AG04450 (cell line): ENCODE data around the gene C14orf119. TPM values are rescaled to one million over a fixed set of nuclear protein-coding genes. Genes with fewer than 3 reads are reported as not detected.

Experiments
- CTCF ChIA-PET: fragments of 300-600, 350-600 bp; formaldehyde crosslinking; extraction: SDS; loops from one replicate; lab custom pipeline; 2022; ENCODE audit warnings: antibody characterized with exemption, inconsistent platforms; lab: Charles Lee
- POLR2A ChIA-PET: fragments of 350-600 bp; formaldehyde crosslinking; extraction: SDS; loops from one replicate; lab custom pipeline; 2021; ENCODE audit warnings: antibody characterized with exemption, inconsistent platforms; lab: Yijun Ruan, JAX
- DNase-seq: peaks from one replicate; pipeline ENCODE4 v3.0.0-alpha.2; 2011; ENCODE audit warnings: low read depth, low spot score
- H3K27ac ChIP-seq: one replicate; pipeline ENCODE4 v1.5.1; 2012; ENCODE audit warnings: low read depth, low read length, control low read depth
- H3K27me3 ChIP-seq: one replicate; pipeline ENCODE4 v1.6.0; 2012; ENCODE audit warnings: low read length; ENCODE audit not compliant: control insufficient read depth, insufficient read depth
- H3K4me3 ChIP-seq: 2 replicates; pipeline ENCODE4 v1.5.1; 2011; ENCODE audit warnings: mild to moderate bottlenecking, low read depth, low read length, control low read depth
- H3K9me3 ChIP-seq: 2 replicates; pipeline ENCODE4 v1.5.1; 2012; ENCODE audit warnings: low read length; ENCODE audit not compliant: control insufficient read depth, insufficient read depth
- polyA plus RNA-seq: library from polyadenylated mRNA; depleted of rRNA; stranded (reverse); fragments of >200 nt; gene quantifications from 2 replicates; pipeline ENCODE4 v1.2.3, GENCODE V29; 2011
- TF ChIP-seq, protein P1 (sequence below): IDR thresholded peaks from 2 replicates; pipeline ENCODE4 v1.5.1; 2011; ENCODE audit warnings: low read depth, low read length, control low read depth, inconsistent platforms

The C14orf119 gene
- polyA plus RNA-seq, 1 experiment, result 128 TPM

DNA sequence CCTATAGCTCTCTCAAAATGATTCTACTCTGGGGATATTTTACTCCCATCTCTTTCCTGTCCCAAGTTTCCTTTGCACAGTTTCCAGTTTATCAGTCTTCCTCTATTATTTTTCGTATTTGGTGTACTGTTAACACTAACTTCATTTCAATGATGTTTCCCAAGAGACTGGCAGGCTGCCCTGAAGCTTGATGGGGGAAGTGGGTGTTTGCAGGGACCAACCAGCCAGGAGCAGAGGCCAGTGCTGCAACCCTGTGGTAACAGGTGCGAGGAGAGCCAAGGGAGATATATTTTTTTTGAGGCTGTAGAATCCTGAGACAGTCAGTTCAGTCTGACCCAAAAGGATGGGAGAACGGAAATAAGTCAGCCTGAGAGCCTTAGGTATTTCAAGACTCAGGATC lies 35.6 kb downstream of the C14orf119 start:
- H3K9me3 ChIP-seq, result no peaks in the 10 kb centered on the region
- H3K27me3 ChIP-seq, result peaks cover 12% of the 10 kb centered on the region
- TF ChIP-seq, protein P1, sequence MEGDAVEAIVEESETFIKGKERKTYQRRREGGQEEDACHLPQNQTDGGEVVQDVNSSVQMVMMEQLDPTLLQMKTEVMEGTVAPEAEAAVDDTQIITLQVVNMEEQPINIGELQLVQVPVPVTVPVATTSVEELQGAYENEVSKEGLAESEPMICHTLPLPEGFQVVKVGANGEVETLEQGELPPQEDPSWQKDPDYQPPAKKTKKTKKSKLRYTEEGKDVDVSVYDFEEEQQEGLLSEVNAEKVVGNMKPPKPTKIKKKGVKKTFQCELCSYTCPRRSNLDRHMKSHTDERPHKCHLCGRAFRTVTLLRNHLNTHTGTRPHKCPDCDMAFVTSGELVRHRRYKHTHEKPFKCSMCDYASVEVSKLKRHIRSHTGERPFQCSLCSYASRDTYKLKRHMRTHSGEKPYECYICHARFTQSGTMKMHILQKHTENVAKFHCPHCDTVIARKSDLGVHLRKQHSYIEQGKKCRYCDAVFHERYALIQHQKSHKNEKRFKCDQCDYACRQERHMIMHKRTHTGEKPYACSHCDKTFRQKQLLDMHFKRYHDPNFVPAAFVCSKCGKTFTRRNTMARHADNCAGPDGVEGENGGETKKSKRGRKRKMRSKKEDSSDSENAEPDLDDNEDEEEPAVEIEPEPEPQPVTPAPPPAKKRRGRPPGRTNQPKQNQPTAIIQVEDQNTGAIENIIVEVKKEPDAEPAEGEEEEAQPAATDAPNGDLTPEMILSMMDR, result no peak
- POLR2A ChIA-PET, result no interaction called here
- CTCF ChIA-PET, result interaction anchor here (1.3 to 3.7 kb wide), 3 partner anchors 10 to 56 kb away, joined by 3 to 35 read pairs (median 13); no protein-coding TSS in a partner anchor
- no peak overlapping the region for H3K27ac ChIP-seq
- no peak for DNase-seq
- no peak overlapping the region for H3K4me3 ChIP-seq

GRCh38 chr14:23131482-23131881 lies 36.2 kb downstream of the C14orf119 start:
- CTCF ChIA-PET, result interaction anchor here (0.6 to 3.7 kb wide), 4 partner anchors 10 to 483 kb away, joined by 3 to 35 read pairs (median 8); no protein-coding TSS in a partner anchor
- H3K9me3 ChIP-seq, result no peaks in the 10 kb centered on the region
- no peak for DNase-seq
- H3K27ac ChIP-seq, result no peak overlapping the region
- H3K4me3 ChIP-seq, result no peak overlapping the region
- TF ChIP-seq, protein P1, result no peak
- POLR2A ChIA-PET, result no interaction called here
- H3K27me3 ChIP-seq, result peaks cover 8% of the 10 kb centered on the region

DNA sequence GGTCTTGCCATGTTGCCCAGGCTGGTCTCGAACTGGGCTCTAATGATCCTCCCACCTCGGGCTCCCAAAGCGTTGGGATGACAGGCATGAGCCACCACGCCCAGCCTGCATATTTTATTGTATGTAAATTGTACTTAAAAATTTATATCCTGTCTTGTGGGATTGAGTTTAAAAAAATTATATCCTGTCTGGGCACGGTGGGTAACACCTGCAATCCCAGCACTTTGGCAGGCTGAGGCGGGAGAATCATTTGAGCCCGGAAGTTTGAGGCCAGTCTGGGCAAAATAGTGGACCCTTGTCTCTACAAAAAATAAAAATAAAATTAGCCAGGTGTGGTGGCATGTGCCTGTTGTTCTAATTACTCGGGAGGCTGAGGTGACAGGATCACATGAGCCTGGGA lies 37.7 kb downstream of the C14orf119 start:
- DNase-seq, result no peak
- Histone ChIP-seq H3K27me3 (peaks cover 9% of the 10 kb centered on the region), H3K4me3 (no peak overlapping the region), H3K27ac (no peak overlapping the region), H3K9me3 (no peaks in the 10 kb centered on the region)
- TF ChIP-seq, protein P1, result no peak
- ChIA-PET POLR2A (no interaction called here), CTCF (interaction anchor here (0.7 to 2.0 kb wide), 3 partner anchors 12 to 550 kb away, joined by 3 to 8 read pairs (median 4); no protein-coding TSS in a partner anchor)

DNA sequence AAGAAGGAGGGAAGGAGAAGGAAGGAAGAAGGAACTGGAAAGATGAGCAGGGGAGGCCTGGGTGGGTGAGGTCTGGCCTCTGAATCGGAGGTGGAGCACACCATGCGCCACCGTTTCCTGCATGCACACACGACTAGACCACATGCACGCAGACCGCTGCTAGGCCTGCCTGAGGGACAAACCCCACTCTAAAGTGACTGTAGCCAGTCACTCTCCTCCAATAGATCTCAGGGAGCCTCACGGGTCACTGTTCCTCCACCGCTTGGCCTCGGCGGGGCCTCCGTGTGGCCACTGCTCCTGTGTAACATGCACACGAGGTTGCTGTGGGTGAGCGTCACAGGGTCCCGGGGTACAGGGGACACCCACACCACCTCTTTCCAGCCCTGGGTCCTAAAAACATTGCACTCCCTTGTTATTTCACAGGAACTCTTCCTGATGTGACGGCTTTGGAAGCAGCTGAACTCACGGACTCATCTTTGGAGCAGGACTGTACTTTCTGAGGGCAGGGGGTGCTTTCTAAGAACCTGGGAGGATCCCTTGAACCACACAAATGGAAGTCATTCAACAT lies 41.3 kb downstream of the C14orf119 start:
- no peak overlapping the region for H3K4me3 ChIP-seq
- H3K9me3 ChIP-seq, result no peaks in the 10 kb centered on the region; the same call in 1 of the 2 replicates
- no peak for DNase-seq
- ChIA-PET POLR2A (no interaction called here), CTCF (no interaction called here)
- H3K27me3 ChIP-seq, result peaks cover 16% of the 10 kb centered on the region
- H3K27ac ChIP-seq, result no peak overlapping the region
- TF ChIP-seq, protein P1, result no peak

DNA sequence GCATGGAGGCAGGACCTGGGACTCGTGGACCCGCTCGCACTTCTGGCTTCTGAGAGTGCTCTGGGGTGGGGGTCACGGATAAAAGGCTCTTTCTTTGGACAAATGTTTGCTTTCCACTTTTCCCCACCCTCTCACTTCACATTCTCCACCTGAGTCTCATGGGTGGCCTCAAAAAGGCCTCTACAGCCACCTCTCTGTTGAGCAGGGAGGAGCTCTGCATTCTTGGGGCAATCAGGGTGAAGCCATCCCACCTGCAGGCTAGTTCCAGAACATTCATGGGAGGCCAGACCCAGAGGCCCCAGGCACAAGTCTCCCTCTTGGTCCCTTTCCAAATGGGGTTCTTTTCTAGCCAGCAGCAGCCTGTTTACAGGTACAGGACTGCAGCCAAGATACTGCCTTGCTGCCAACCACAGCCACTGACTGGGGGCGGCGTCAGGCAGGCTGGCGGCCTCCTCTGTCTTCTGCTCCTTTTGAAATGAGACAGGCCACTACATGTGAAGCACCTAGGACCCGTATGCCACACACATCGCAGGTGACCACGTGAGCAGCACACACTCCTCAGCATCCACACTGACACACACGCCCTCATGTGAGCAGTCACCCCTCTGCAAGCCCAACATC lies 42.0 kb downstream of the C14orf119 start:
- POLR2A ChIA-PET, result no interaction called here
- TF ChIP-seq, protein P1, result no peak
- H3K27ac ChIP-seq, result no peak overlapping the region
- no peak overlapping the region for H3K4me3 ChIP-seq
- DNase-seq, result no peak
- peaks cover 19% of the 10 kb centered on the region for H3K27me3 ChIP-seq
- CTCF ChIA-PET, result interaction anchor here (0.6 to 1.2 kb wide), 2 partner anchors 49 to 775 kb away, joined by 3 to 6 read pairs; no protein-coding TSS in a partner anchor
- H3K9me3 ChIP-seq, result no peaks in the 10 kb centered on the region; the same call in 1 of the 2 replicates
